GM12878 (cell line): ENCODE measurements around the gene PLOD3.

Experiments used
- GABPA ChIP-seq: IDR thresholded peaks from 2 replicates; pipeline ENCODE4 v1.6.1; 2014; ENCODE audit warnings: antibody characterized with exemption, low read depth, mild to moderate bottlenecking, inconsistent platforms
- TF ChIP-seq, protein P1 (sequence below), 3 experiments: IDR thresholded peaks in 2 of 3; conservative IDR thresholded peaks in 1 of 3; 2 replicates each; pipeline ENCODE4 v1.5.1; 2011; ENCODE audit warnings: low read depth in 3 of 3, low read length in 3 of 3, mild to moderate bottlenecking in 3 of 3, control low read depth in 2 of 3, moderate library complexity in 2 of 3, inconsistent platforms in 1 of 3, mixed read lengths in 1 of 3; ENCODE audit not compliant: control insufficient read depth in 2 of 3, insufficient read depth in 1 of 3; ENCODE audit errors: extremely low read depth in 1 of 3

- TF ChIP-seq, protein P1, sequence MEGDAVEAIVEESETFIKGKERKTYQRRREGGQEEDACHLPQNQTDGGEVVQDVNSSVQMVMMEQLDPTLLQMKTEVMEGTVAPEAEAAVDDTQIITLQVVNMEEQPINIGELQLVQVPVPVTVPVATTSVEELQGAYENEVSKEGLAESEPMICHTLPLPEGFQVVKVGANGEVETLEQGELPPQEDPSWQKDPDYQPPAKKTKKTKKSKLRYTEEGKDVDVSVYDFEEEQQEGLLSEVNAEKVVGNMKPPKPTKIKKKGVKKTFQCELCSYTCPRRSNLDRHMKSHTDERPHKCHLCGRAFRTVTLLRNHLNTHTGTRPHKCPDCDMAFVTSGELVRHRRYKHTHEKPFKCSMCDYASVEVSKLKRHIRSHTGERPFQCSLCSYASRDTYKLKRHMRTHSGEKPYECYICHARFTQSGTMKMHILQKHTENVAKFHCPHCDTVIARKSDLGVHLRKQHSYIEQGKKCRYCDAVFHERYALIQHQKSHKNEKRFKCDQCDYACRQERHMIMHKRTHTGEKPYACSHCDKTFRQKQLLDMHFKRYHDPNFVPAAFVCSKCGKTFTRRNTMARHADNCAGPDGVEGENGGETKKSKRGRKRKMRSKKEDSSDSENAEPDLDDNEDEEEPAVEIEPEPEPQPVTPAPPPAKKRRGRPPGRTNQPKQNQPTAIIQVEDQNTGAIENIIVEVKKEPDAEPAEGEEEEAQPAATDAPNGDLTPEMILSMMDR (IDR thresholded peaks at IDR 0.05 in 2 of 3, conservative IDR thresholded peaks at IDR 0.05 in 1 of 3; ENCODE audit: control insufficient read depth in 2 of 3, extremely low read depth in 1 of 3, insufficient read depth in 1 of 3, low read depth in 3 of 3, low read length in 3 of 3), result peak; percentile 21 to 33 (median 25); a peak in 3 of 6 replicates
- no peak for TF ChIP-seq GABPA
These were observed 17.7 kb upstream of the PLOD3 start for GRCh38 chr7:101235050-101235449.
